Measurements from ENCODE around the gene WBP4.
A peak's percentile ranks its signal among the peaks of the same experiment; 100 is the strongest.

Gene WBP4

DNA sequence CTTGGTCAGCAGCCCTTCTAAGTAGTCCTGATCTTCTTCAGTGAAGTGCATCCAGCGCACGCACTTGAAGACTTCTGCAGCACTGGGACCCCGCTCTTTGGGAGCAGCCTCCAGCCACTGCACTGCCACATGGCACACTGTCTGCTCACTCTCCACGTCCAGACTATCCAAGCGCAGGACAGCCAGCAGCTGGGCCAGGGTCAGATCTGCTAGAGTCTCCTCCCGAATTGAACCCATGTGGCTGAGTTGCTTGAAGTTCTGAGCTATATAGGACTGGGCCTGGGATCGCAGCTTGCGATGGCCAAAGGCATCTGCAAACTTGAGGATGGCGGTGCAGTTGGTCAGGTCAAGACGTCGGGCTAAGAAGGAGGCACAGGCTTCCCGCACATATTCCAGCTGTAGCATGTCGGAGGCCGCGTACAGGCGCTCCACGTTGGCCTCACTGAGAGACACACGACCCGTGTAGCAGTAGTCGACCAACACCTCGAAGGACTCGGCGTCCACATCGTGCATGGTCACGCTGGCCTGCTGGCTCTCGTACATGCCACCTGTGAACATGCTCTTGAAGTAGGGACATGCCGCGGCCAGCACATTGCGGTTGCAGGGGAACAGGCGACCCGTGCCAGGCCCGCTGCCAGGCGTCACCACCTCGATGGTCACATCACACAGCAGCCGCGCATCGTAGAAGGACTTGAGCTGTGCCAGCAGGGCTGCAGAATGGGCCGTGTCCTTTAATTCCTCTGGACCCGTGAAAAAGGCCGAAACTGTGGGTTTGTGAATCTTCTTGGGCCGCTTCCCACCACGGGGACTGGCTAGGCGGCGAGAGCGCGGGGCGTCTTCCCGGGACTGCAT is 70.6 kb downstream of the WBP4 start:
- TF ChIP-seq, protein P1, sequence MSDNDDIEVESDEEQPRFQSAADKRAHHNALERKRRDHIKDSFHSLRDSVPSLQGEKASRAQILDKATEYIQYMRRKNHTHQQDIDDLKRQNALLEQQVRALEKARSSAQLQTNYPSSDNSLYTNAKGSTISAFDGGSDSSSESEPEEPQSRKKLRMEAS (IDR thresholded peaks at IDR 0.05; ENCODE audit: low read depth, low read length): peak; percentile 46
- DNase-seq (ENCODE audit: low read depth): peak; percentile 39

DNA sequence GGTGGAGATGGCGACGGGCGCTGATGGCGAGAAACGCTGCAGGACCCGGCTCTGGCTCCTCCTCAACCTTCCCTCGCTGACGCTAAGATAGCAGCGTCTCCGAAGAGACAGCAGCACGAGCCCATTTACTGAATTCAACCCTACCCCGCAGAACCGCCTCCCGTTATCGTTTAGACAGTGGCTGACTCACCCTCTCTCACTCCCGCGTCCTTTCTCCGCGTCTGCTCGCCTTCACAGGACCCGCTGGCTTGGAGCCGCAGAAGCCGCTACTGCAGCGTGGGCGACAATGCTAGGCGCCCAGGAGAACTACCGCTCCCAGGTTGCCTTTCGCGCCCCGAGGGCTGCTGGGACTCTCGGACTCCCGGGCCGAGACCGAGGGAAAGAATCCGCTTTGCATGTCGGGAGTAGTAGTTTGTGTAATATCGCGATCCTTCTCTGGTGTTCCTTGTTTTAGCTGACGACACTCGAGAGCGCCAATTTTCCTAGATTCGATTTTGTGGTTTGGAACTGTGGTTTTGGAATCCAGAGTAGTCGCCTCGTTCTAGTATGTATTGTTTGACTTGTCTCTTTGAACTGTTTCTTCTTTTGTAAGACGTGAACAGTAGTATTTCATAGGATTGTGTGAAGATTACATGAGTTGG is 71.3 kb downstream of the WBP4 start, which contains the start of gene KBTBD6:
TSS of gene KBTBD6 (minus strand) at position 291 of the 641 bp plus-strand sequence. CDS start 291 bp downstream, outside the sequence.
- peak within 1 kb of the TSS; percentile 87 for H3K4me3 ChIP-seq (ENCODE audit: low read depth, low read length)
- TF ChIP-seq, protein P1 (IDR thresholded peaks at IDR 0.05; ENCODE audit: low read depth, low read length): 0 out of 2 replicates have a peak, but pooled peaks have one; percentile 63
- TF ChIP-seq, protein P2, sequence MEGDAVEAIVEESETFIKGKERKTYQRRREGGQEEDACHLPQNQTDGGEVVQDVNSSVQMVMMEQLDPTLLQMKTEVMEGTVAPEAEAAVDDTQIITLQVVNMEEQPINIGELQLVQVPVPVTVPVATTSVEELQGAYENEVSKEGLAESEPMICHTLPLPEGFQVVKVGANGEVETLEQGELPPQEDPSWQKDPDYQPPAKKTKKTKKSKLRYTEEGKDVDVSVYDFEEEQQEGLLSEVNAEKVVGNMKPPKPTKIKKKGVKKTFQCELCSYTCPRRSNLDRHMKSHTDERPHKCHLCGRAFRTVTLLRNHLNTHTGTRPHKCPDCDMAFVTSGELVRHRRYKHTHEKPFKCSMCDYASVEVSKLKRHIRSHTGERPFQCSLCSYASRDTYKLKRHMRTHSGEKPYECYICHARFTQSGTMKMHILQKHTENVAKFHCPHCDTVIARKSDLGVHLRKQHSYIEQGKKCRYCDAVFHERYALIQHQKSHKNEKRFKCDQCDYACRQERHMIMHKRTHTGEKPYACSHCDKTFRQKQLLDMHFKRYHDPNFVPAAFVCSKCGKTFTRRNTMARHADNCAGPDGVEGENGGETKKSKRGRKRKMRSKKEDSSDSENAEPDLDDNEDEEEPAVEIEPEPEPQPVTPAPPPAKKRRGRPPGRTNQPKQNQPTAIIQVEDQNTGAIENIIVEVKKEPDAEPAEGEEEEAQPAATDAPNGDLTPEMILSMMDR (IDR thresholded peaks at IDR 0.05; ENCODE audit: low read depth, low read length): no peak
- TF ChIP-seq MYC (IDR thresholded peaks at IDR 0.05; ENCODE audit: low read depth, low read length) (peak; percentile 96), POLR2A (IDR thresholded peaks at IDR 0.05; ENCODE audit: extremely low read depth, insufficient read length) (peak; percentile 94)
- DNase-seq (ENCODE audit: low read depth): peak; percentile 99

More for the DNA sequence above, 70.6 kb downstream of the WBP4 start:
- peak overlapping the region; percentile 87 for H3K4me3 ChIP-seq (ENCODE audit: low read depth, low read length)
